Measurements from ENCODE around the gene LILRB3.
"Not testable (repeated sequence)": the region's sequence is repeated elsewhere in the genome, so short reads cannot be mapped to it uniquely, and the experiment has no call there.

The LILRB3 gene

DNA sequence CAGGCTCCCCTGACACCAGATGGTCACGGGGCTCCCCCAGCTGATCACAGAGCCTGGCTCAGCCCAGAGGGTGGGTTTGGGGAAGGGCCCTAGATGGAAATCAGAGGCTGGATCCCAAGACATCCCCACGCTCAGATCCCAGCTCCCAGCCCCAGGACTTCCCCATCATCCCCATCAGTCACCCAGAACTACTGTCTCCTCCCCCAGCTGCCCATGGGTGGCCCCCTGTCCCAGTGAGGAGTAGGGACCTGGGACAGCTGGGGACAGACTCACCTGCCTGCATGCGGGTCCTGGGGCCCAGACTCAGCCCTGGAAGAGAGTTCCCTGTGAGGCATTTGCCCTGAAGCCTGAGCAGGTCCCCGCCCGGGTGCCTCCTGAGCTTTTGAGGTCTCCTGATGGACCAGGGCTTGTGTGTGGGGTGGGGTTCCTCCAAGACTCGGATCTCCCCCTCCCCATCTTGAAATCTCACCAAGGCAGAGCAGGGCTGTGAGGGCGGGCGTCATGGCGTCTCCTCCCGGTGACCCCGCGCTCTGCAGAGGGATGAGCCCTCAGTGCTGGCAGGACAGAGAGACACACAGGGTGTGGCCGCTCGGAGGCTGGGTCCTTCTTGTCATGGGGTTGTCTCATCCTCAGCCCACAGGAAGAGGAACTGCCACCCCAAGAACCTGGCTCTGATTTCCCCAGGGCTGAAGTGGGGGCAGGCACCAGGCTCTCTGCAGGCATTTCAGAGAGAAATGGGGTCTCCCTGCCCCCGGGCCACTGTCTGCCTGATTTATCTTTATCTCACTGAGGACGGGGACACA lies at the start of gene LILRB3:
Gene LILRB3 (minus strand): TSS at position 534 of the 803 bp plus-strand sequence. CDS start 31 bp downstream, at position 503.
- not testable (repeated sequence) for H3K79me2 ChIP-seq (ENCODE audit: control insufficient read depth, insufficient read depth, low read length, unreplicated experiment); H3K4me3 ChIP-seq (ENCODE audit: low read depth, low read length); H2AFZ ChIP-seq (ENCODE audit: low read length, unreplicated experiment); H3K27me3 ChIP-seq (ENCODE audit: insufficient read depth, low read length); H3K4me1 ChIP-seq (ENCODE audit: control insufficient read depth, insufficient read depth, low read length, unreplicated experiment); H3K27ac ChIP-seq (ENCODE audit: low read depth, low read length); H3K36me3 ChIP-seq (ENCODE audit: insufficient read depth, low read length)

- H3K27me3 ChIP-seq (ENCODE audit: insufficient read depth, low read length): peaks cover 36% of the 10 kb centered on the region
- H3K79me2 ChIP-seq (ENCODE audit: control insufficient read depth, insufficient read depth, low read length, unreplicated experiment); H3K36me3 ChIP-seq (ENCODE audit: insufficient read depth, low read length); H3K27ac ChIP-seq (ENCODE audit: low read depth, low read length); H2AFZ ChIP-seq (ENCODE audit: low read length, unreplicated experiment); H3K4me1 ChIP-seq (ENCODE audit: control insufficient read depth, insufficient read depth, low read length, unreplicated experiment); H3K4me3 ChIP-seq (ENCODE audit: low read depth, low read length): not testable (repeated sequence)
Observed at GRCh38 chr19:54272181-54272580, 49.4 kb upstream of the LILRB3 start.

DNA sequence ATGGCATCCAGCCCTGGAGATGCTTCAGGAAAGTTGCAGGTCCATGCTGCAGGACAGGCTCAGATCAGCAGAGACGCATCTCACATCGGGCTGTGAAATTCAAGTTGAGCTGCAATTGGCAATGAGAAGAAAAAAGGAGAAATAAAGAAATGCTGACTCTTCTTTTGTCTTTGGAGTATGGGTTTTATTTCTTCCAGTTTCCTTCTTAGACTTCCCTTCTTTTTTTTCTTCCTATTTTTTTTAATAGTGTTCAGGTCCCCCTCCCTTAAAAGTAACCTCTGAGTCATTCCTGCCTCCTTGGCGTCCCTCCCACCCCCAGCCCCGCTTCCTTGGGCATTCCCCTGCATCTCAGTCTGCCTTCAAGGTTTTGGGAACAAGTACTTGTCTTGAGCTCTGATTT lies 48.8 kb upstream of the LILRB3 start:
- H3K36me3 ChIP-seq (ENCODE audit: insufficient read depth, low read length); H3K4me3 ChIP-seq (ENCODE audit: low read depth, low read length); H3K27ac ChIP-seq (ENCODE audit: low read depth, low read length); H2AFZ ChIP-seq (ENCODE audit: low read length, unreplicated experiment); H3K79me2 ChIP-seq (ENCODE audit: control insufficient read depth, insufficient read depth, low read length, unreplicated experiment); H3K4me1 ChIP-seq (ENCODE audit: control insufficient read depth, insufficient read depth, low read length, unreplicated experiment): not testable (repeated sequence)
- peaks cover 35% of the 10 kb centered on the region for H3K27me3 ChIP-seq (ENCODE audit: insufficient read depth, low read length)

DNA sequence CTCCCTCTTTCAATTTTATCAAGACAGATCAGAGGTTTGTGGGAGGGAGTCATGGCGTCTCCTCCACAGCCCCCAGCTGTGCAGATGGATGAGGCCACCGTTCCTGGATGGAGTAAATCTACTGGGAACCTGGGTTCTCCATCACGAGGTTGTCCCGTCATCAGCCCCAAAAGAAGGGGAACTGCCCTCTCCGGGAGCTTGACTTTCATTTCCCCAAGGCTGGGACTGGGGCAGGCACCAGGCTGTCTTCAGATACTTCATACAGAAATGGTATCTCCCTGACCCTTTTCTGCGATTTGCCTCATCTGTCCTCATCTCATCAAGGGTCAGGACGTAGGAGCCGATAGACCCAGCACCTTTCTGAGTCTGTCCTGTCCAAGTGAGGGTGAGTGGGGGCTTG lies 48.3 kb upstream of the LILRB3 start:
- no peak overlapping the region for H3K27ac ChIP-seq (ENCODE audit: low read depth, low read length)
- H3K27me3 ChIP-seq (ENCODE audit: insufficient read depth, low read length): peaks cover 36% of the 10 kb centered on the region
- H2AFZ ChIP-seq (ENCODE audit: low read length, unreplicated experiment): no peak overlapping the region
- H3K4me1 ChIP-seq (ENCODE audit: control insufficient read depth, insufficient read depth, low read length, unreplicated experiment): no peaks in the 10 kb centered on the region
- H3K79me2 ChIP-seq (ENCODE audit: control insufficient read depth, insufficient read depth, low read length, unreplicated experiment): no peaks in the 10 kb centered on the region
- H3K36me3 ChIP-seq (ENCODE audit: insufficient read depth, low read length): no peaks in the 10 kb centered on the region
- H3K4me3 ChIP-seq (ENCODE audit: low read depth, low read length): no peak overlapping the region

GRCh38 chr19:54268936-54269335 lies 46.1 kb upstream of the LILRB3 start:
- Histone ChIP-seq H3K27ac (ENCODE audit: low read depth, low read length) (no peak overlapping the region), H2AFZ (ENCODE audit: low read length, unreplicated experiment) (no peak overlapping the region), H3K27me3 (ENCODE audit: insufficient read depth, low read length) (peaks cover 35% of the 10 kb centered on the region), H3K4me1 (ENCODE audit: control insufficient read depth, insufficient read depth, low read length, unreplicated experiment) (no peaks in the 10 kb centered on the region), H3K4me3 (ENCODE audit: low read depth, low read length) (no peak overlapping the region), H3K79me2 (ENCODE audit: control insufficient read depth, insufficient read depth, low read length, unreplicated experiment) (no peaks in the 10 kb centered on the region), H3K36me3 (ENCODE audit: insufficient read depth, low read length) (no peaks in the 10 kb centered on the region)

- Histone ChIP-seq H3K27me3 (ENCODE audit: insufficient read depth, low read length) (peaks cover 30% of the 10 kb centered on the region), H3K27ac (ENCODE audit: low read depth, low read length) (no peak overlapping the region), H2AFZ (ENCODE audit: low read length, unreplicated experiment) (no peak overlapping the region), H3K4me1 (ENCODE audit: control insufficient read depth, insufficient read depth, low read length, unreplicated experiment) (no peaks in the 10 kb centered on the region), H3K79me2 (ENCODE audit: control insufficient read depth, insufficient read depth, low read length, unreplicated experiment) (no peaks in the 10 kb centered on the region), H3K4me3 (ENCODE audit: low read depth, low read length) (no peak overlapping the region), H3K36me3 (ENCODE audit: insufficient read depth, low read length) (no peaks in the 10 kb centered on the region)
Observed at GRCh38 chr19:54266133-54266532, 43.3 kb upstream of the LILRB3 start.

GRCh38 chr19:54262470-54262869 lies 39.7 kb upstream of the LILRB3 start:
- Histone ChIP-seq H3K36me3 (ENCODE audit: insufficient read depth, low read length) (no peaks in the 10 kb centered on the region), H3K27ac (ENCODE audit: low read depth, low read length) (no peak overlapping the region), H2AFZ (ENCODE audit: low read length, unreplicated experiment) (no peak overlapping the region), H3K79me2 (ENCODE audit: control insufficient read depth, insufficient read depth, low read length, unreplicated experiment) (no peaks in the 10 kb centered on the region), H3K27me3 (ENCODE audit: insufficient read depth, low read length) (peaks cover 18% of the 10 kb centered on the region), H3K4me1 (ENCODE audit: control insufficient read depth, insufficient read depth, low read length, unreplicated experiment) (no peaks in the 10 kb centered on the region), H3K4me3 (ENCODE audit: low read depth, low read length) (no peak overlapping the region)

DNA sequence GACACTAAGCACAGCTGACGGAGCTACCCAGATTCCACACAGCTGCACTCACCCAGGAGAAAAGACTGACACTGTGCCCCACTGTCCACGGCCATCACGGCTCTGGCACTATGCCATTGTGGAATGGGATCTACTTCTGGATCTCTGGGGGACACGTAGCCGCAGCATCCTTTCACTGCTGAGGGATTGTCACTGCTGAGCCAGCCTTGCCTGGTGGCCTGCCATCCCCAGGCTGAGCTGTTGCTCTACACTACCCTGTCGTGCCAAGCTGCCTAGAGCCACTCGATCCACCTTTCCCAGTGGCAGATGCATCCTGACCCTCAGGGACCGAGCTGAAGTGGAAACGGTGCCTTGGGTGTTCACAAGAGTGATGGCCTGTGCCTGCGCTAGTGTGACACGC lies 39.3 kb upstream of the LILRB3 start:
- H3K4me1 ChIP-seq (ENCODE audit: control insufficient read depth, insufficient read depth, low read length, unreplicated experiment): no peaks in the 10 kb centered on the region
- no peak overlapping the region for H3K4me3 ChIP-seq (ENCODE audit: low read depth, low read length)
- H3K36me3 ChIP-seq (ENCODE audit: insufficient read depth, low read length): no peaks in the 10 kb centered on the region
- H2AFZ ChIP-seq (ENCODE audit: low read length, unreplicated experiment): no peak overlapping the region
- H3K27me3 ChIP-seq (ENCODE audit: insufficient read depth, low read length): peaks cover 22% of the 10 kb centered on the region
- no peak overlapping the region for H3K27ac ChIP-seq (ENCODE audit: low read depth, low read length)
- no peaks in the 10 kb centered on the region for H3K79me2 ChIP-seq (ENCODE audit: control insufficient read depth, insufficient read depth, low read length, unreplicated experiment)

- Histone ChIP-seq H3K27me3 (ENCODE audit: insufficient read depth, low read length) (peaks cover 38% of the 10 kb centered on the region), H3K4me3 (ENCODE audit: low read depth, low read length) (no peak within 1 kb of the TSS), H3K36me3 (ENCODE audit: insufficient read depth, low read length) (no peaks in the 10 kb centered on the region), H2AFZ (ENCODE audit: low read length, unreplicated experiment) (no peak within 1 kb of the TSS), H3K79me2 (ENCODE audit: control insufficient read depth, insufficient read depth, low read length, unreplicated experiment) (no peaks in the 10 kb centered on the region), H3K4me1 (ENCODE audit: control insufficient read depth, insufficient read depth, low read length, unreplicated experiment) (no peaks in the 10 kb centered on the region), H3K27ac (ENCODE audit: low read depth, low read length) (no peak within 1 kb of the TSS)
Observed at GRCh38 chr19:54257116-54257480, 34.3 kb upstream of the LILRB3 start, which contains the start of gene LILRB5. Gene LILRB5 (minus strand): TSS chr19:54257273. CDS start chr19:54257193, 80 bp downstream.

- H2AFZ ChIP-seq (ENCODE audit: low read length, unreplicated experiment): no peak overlapping the region
- no peaks in the 10 kb centered on the region for H3K4me1 ChIP-seq (ENCODE audit: control insufficient read depth, insufficient read depth, low read length, unreplicated experiment)
- H3K27me3 ChIP-seq (ENCODE audit: insufficient read depth, low read length): peaks cover 38% of the 10 kb centered on the region
- no peak overlapping the region for H3K4me3 ChIP-seq (ENCODE audit: low read depth, low read length)
- H3K79me2 ChIP-seq (ENCODE audit: control insufficient read depth, insufficient read depth, low read length, unreplicated experiment): no peaks in the 10 kb centered on the region
- H3K36me3 ChIP-seq (ENCODE audit: insufficient read depth, low read length): no peaks in the 10 kb centered on the region
- H3K27ac ChIP-seq (ENCODE audit: low read depth, low read length): no peak overlapping the region
Observed at GRCh38 chr19:54256250-54257115, 33.7 kb upstream of the LILRB3 start.
